NCI-H2196 treated with DMSO at 0.1 percent for 48 hours (cell line): ENCODE measurements around the gene LRRC58.
"Not testable (repeated sequence)": the region's sequence is repeated elsewhere in the genome, so short reads cannot be mapped to it uniquely, and the experiment has no call there.

Experiments used
- DNase-seq: peaks from one replicate; lab custom pipeline; 2025; ENCODE audit not compliant: unreplicated experiment; lab: John Stamatoyannopoulos, UW

LRRC58 gene

GRCh38 chr3:120348991-120349854, at the start of gene LRRC58:
Gene LRRC58, minus strand, starts transcription at chr3:120349354. Its CDS starts 111 bp downstream, at chr3:120349243.
- peak; percentile 96 for DNase-seq

DNA sequence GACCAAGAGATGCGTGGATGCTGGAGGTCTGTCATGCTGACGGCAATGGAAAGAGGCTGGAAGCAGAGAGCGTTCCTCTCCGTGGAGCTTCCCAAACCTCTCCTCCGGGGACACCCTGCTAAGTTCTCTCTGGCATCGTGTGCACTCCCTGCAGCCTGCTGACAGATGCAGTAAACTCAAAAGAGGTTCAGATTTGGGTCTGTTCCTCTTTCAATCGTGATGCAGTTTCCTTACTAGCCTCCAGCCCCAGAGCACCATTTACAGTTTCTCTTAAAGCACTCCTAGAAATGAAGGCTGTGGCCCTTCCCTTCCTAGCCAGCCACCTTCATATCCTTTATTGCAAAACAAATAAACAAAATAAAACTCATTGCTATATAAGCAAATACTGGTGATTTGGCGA, 47.3 kb upstream of the LRRC58 start:
- no peak for DNase-seq

- DNase-seq, result no peak
Measured at GRCh38 chr3:120394347-120394746, 45.2 kb upstream of the LRRC58 start.

DNA sequence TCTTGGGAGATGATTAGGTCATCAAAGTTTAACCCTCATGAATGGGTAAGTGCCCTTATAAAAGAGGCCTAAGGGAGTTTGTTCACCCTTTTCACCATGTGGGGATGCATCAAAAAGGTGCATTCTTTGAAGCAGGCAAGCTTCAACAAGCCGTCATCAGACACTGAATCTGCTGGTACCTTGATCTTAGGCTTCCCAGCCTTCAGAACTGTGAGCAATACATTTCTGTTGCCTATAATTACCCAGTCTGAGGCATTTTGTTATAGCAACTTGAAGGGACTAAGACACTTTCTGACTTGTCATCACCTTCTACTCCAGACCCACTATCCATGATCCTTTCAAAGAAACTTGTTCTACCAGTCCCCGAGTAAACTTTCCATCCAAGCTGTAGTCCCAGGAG, 44.6 kb upstream of the LRRC58 start:
- no peak for DNase-seq

- DNase-seq, result no peak
Measured at GRCh38 chr3:120393243-120393642, 44.1 kb upstream of the LRRC58 start.

DNA sequence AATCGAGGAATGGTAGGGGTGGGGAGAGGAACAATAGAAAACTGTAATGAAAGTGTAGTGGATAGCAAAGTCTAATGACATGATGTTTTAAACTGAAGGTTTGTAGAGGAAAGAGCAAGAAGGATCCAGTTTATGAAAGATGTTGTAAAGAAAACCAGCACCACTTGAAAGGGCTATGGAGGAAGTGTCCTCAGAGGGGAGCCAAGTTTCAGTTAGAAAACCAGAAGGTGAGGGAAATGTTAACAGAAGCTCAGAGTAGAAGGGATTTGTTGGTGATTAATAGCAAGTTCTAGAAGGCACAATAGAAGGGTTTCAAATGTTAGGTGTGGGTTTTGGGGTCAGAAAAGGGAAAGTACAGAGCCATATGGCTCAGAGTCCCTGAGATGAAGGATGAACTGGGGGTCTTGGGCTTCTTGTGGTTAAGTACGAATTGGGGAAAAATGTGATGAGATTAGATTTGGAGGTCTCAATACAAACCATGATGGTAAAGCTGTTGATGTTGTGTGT, 33.8 kb upstream of the LRRC58 start:
- DNase-seq, result no peak

DNA sequence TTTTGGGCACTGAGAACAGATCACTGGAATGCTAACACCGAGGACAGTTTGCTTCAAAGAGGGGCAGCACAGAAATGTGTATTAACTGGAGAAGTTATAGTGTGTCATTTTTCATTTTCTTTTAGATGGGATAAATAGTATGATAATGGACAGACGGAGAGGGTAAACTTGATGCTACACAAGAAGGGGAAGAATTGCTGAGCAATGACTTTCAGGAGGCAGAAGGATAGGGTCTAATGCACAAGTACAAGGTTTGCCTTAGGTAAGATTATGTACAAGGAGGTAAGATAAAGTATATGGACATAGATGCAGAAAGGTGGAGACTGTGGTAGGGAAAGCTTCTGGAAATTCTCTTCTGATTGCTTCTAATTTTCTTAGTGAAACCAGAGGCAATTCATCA, 32.3 kb upstream of the LRRC58 start:
- DNase-seq, result no peak

- DNase-seq, result not testable (repeated sequence)
Measured at GRCh38 chr3:120377948-120378347, 28.8 kb upstream of the LRRC58 start.

GRCh38 chr3:120370463-120370862, 21.3 kb upstream of the LRRC58 start:
- no peak for DNase-seq

GRCh38 chr3:120369037-120369467, 19.9 kb upstream of the LRRC58 start:
- no peak for DNase-seq

DNA sequence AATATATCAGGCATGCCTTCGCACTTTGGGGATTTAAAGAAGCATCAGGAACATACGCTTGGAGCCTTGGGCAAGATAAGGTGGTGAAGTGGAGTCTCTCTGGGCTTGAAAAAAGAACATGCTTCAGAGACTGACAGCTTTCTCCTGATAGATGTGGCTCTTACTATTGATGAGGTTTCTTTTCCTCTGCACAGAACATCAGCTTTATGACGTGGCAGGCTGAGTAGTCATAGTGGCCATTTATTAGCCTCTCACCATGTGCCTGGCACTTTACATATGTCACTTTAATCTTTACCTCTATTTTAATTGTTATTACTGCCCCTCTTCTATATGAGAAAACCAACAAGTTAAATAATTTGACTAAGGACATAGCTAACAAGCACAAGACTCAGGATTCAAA, 19.0 kb upstream of the LRRC58 start:
- no peak for DNase-seq

GRCh38 chr3:120364821-120365220, 15.7 kb upstream of the LRRC58 start:
- no peak for DNase-seq

GRCh38 chr3:120364101-120364500, 14.9 kb upstream of the LRRC58 start:
- DNase-seq, result no peak

DNA sequence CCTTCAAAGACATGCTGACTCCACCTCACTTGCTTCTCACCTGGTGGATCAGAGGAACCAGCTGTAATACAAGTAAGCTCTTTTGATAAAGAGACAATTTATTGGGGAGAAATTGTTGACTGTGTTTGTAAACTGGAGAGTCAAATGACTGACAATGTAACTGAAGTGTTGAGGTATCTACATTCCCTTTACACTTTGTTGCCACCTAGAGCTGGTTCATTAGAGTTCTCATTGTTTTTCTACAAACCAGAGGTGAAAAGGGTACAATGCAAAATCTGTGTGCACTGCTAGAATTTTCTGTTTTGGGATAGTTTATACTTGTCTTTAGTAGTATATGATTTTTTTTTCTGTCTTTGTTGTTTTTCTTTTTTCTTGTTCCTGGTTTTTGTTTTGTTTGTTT, 8.7 kb upstream of the LRRC58 start:
- DNase-seq, result no peak

- DNase-seq, result no peak
Measured at GRCh38 chr3:120355486-120355885, 6.3 kb upstream of the LRRC58 start.

DNA sequence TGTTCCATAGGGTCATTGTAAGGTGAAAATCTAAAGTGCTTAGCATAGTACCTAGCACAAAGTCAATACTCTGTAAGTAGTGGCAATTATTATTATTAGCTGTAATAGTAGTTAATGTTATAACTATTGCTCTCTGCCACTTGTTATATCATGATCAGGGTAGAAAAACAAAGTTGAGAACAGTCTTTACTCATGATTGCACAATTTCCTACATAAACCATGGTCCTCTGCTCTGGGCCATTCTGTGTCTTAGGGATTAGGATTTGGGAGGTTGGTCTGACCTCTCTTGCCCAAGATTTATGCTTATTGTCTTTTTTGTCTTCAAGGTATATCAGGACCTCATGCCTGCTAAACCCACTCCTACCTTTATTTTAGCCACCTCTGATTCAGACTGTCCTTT, 4.3 kb upstream of the LRRC58 start:
- no peak for DNase-seq

- no peak for DNase-seq
Measured at GRCh38 chr3:120352017-120352416, 2.9 kb upstream of the LRRC58 start.

- no peak for DNase-seq
Measured at GRCh38 chr3:120350401-120350941, 1.3 kb upstream of the LRRC58 start.

DNA sequence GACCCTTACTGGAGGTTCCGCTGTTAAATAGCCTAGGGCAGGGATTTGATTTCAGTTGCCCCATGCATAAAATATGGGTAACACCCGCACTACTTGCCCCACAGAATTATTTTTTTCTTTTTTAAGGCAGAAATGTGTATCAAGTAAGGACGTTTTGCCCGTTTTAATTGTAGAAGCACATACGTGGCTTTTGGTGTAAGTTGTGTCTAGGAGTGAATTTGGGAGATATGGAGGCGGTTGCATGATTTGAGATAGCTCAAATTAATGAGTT, 636 bp upstream of the LRRC58 start:
- DNase-seq, result no peak

DNA sequence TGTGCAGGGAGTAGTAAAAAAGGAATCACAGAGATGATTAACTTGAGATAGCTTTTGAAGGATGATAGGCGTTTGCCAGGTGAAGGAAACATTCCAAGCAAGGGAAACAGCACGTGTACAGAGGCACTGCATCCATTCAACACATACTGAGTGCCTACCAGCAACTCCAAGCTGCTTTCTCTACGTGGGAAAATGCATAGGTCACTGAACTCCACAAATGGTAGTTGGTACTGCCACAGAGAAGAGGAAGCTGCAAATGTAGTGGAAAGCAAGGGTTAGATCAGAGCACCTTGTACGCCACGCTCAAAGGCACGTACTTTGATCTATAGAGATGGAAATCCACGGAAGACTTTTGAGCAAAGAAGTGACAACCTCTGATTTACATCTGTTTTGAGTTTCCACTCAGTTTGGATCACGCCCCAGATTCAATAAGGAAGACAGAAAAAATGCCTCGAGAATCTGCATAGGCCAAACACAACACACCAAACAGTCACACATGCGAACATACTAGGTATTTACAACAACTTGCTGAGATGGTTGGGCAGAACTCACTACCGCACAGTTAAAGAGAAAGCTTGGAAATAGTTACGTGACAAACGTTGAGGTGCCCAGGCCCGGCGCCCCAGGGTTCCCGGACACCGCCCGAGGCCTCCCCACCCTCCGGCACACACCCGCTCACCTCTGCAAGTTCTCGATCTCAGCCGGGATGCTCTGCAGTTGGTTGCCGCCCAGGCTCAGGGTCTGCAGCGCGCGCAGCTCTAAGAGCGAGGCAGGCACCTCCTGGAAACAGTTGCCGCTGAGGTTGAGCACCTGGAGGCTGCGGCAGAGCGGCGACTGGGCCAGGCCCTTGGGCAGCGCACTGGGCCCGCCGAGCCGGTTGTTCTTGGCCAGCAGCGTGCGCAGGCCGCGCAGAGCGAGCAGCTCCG, 826 bp downstream of the LRRC58 start:
- DNase-seq, result no peak

GRCh38 chr3:120344349-120344748, 4.8 kb downstream of the LRRC58 start:
- no peak for DNase-seq
